ENCODE data around the gene S100A11.

The S100A11 gene

DNA sequence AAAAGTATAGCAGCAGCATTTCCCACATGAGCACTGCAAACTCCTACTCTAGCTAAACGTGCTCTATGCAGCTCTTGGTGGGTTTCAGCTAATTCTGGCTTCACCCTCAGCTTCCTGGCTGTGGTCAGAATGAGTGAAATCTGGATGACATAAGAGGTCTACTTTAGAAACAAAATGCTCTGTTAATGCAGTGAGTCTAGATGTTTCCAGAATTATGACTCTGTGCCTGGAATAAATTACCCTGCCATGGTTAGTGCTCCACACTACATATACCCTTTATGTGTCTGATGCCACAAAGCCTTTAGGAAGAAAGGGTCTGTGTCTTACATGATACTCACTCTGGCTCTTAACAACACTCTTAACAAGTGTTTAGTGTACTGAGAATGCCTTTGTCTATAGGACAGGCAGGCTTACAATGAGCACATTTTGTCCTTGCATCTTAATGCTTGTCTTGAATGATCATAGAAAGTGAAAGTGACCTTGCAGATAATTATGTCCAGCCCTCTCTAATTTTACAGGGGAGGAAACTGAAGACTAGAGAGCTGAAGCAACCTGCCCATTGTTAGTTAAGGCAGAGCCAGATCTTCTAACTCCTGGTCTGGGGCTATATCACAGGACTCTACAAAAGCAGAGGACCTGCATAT lies 52.4 kb downstream of the S100A11 start:
- H3K4me3 ChIP-seq (ENCODE audit: low read depth, low read length) = no peak overlapping the region
- in situ Hi-C loops (cut with HindIII; ENCODE audit: low sequenced_read_pairs) = no loop called here
- TF ChIP-seq, protein P1, sequence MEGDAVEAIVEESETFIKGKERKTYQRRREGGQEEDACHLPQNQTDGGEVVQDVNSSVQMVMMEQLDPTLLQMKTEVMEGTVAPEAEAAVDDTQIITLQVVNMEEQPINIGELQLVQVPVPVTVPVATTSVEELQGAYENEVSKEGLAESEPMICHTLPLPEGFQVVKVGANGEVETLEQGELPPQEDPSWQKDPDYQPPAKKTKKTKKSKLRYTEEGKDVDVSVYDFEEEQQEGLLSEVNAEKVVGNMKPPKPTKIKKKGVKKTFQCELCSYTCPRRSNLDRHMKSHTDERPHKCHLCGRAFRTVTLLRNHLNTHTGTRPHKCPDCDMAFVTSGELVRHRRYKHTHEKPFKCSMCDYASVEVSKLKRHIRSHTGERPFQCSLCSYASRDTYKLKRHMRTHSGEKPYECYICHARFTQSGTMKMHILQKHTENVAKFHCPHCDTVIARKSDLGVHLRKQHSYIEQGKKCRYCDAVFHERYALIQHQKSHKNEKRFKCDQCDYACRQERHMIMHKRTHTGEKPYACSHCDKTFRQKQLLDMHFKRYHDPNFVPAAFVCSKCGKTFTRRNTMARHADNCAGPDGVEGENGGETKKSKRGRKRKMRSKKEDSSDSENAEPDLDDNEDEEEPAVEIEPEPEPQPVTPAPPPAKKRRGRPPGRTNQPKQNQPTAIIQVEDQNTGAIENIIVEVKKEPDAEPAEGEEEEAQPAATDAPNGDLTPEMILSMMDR (IDR thresholded peaks at IDR 0.05; ENCODE audit: low read depth, low read length) = no peak
- DNase-seq (ENCODE audit: low read depth, low spot score) = no peak
